HUES6 (cell line): ENCODE measurements around the gene UFD1.

Experiments
- H3K27ac ChIP-seq: 2 replicates; pipeline ENCODE4 v1.7.0; 2013; ENCODE audit warnings: low read depth, mild to moderate bottlenecking, low read length, inconsistent platforms
- H3K27me3 ChIP-seq: 2 replicates; pipeline ENCODE4 v1.6.1; 2013; ENCODE audit warnings: low read length; ENCODE audit not compliant: control insufficient read depth, insufficient read depth
- H3K36me3 ChIP-seq: 2 replicates; pipeline ENCODE4 v1.6.1; 2013; ENCODE audit warnings: low read length; ENCODE audit not compliant: control insufficient read depth, insufficient read depth
- H3K4me1 ChIP-seq: 2 replicates; pipeline ENCODE4 v1.6.1; 2013; ENCODE audit warnings: low read length; ENCODE audit not compliant: control insufficient read depth, insufficient read depth
- H3K4me3 ChIP-seq: 2 replicates; pipeline ENCODE4 v1.5.1; 2013; ENCODE audit warnings: low read depth, low read length
- H3K9ac ChIP-seq: one replicate; pipeline ENCODE4 v1.6.1; 2013; ENCODE audit warnings: mild to moderate bottlenecking, low read length
- H3K9me3 ChIP-seq: 2 replicates; pipeline ENCODE4 v1.6.1; 2013; ENCODE audit warnings: low read depth, low read length; ENCODE audit not compliant: control insufficient read depth, insufficient read depth

Gene UFD1

GRCh38 chr22:19478045-19478900, 720 bp downstream of the UFD1 start:
- H3K4me3 ChIP-seq, result peak overlapping the region; percentile 97
- H3K36me3 ChIP-seq, result peaks cover 34% of the 10 kb centered on the region
- peak overlapping the region; percentile 100; the same call in 1 of the 2 replicates for H3K27ac ChIP-seq
- H3K9me3 ChIP-seq, result no peaks in the 10 kb centered on the region
- H3K9ac ChIP-seq, result peak overlapping the region; percentile 100
- H3K27me3 ChIP-seq, result no peaks in the 10 kb centered on the region
- H3K4me1 ChIP-seq, result peaks cover 7% of the 10 kb centered on the region

GRCh38 chr22:19477321-19478044, 1.5 kb downstream of the UFD1 start:
- H3K4me3 ChIP-seq, result peak overlapping the region; percentile 97
- peak overlapping the region; percentile 100 for H3K9ac ChIP-seq
- no peaks in the 10 kb centered on the region for H3K27me3 ChIP-seq
- peaks cover 7% of the 10 kb centered on the region for H3K4me1 ChIP-seq
- no peak overlapping the region for H3K27ac ChIP-seq
- no peaks in the 10 kb centered on the region for H3K9me3 ChIP-seq
- peaks cover 36% of the 10 kb centered on the region for H3K36me3 ChIP-seq

GRCh38 chr22:19476023-19476422, 3.0 kb downstream of the UFD1 start:
- Histone ChIP-seq H3K27ac (no peak overlapping the region), H3K36me3 (peaks cover 44% of the 10 kb centered on the region), H3K4me3 (no peak overlapping the region), H3K27me3 (no peaks in the 10 kb centered on the region), H3K4me1 (peaks cover 7% of the 10 kb centered on the region), H3K9ac (no peak overlapping the region), H3K9me3 (no peaks in the 10 kb centered on the region)

- H3K9me3 ChIP-seq, result no peaks in the 10 kb centered on the region
- peaks cover 7% of the 10 kb centered on the region for H3K4me1 ChIP-seq
- H3K27me3 ChIP-seq, result no peaks in the 10 kb centered on the region
- H3K27ac ChIP-seq, result no peak overlapping the region
- H3K36me3 ChIP-seq, result peaks cover 69% of the 10 kb centered on the region
- H3K4me3 ChIP-seq, result no peak overlapping the region
- no peak overlapping the region for H3K9ac ChIP-seq
These were observed 5.4 kb downstream of the UFD1 start for GRCh38 chr22:19473578-19473977.

GRCh38 chr22:19472233-19472632, 6.8 kb downstream of the UFD1 start:
- Histone ChIP-seq H3K27me3 (no peaks in the 10 kb centered on the region), H3K36me3 (peaks cover 82% of the 10 kb centered on the region), H3K27ac (no peak overlapping the region), H3K4me3 (no peak overlapping the region), H3K9ac (no peak overlapping the region), H3K9me3 (no peaks in the 10 kb centered on the region), H3K4me1 (no peaks in the 10 kb centered on the region)

GRCh38 chr22:19471572-19471971, 7.4 kb downstream of the UFD1 start:
- Histone ChIP-seq H3K4me1 (no peaks in the 10 kb centered on the region), H3K36me3 (peaks cover 89% of the 10 kb centered on the region), H3K9ac (no peak overlapping the region), H3K27me3 (no peaks in the 10 kb centered on the region), H3K9me3 (no peaks in the 10 kb centered on the region), H3K4me3 (no peak overlapping the region), H3K27ac (no peak overlapping the region)

GRCh38 chr22:19470010-19470409, 9.0 kb downstream of the UFD1 start:
- no peaks in the 10 kb centered on the region for H3K4me1 ChIP-seq
- no peak overlapping the region for H3K4me3 ChIP-seq
- H3K9me3 ChIP-seq, result no peaks in the 10 kb centered on the region
- H3K27ac ChIP-seq, result no peak overlapping the region
- H3K36me3 ChIP-seq, result peaks cover 94% of the 10 kb centered on the region
- H3K9ac ChIP-seq, result no peak overlapping the region
- no peaks in the 10 kb centered on the region for H3K27me3 ChIP-seq

GRCh38 chr22:19469421-19469820, 9.6 kb downstream of the UFD1 start:
- H3K4me1 ChIP-seq, result no peaks in the 10 kb centered on the region
- H3K9ac ChIP-seq, result no peak overlapping the region
- H3K27me3 ChIP-seq, result no peaks in the 10 kb centered on the region
- H3K27ac ChIP-seq, result no peak overlapping the region
- no peaks in the 10 kb centered on the region for H3K9me3 ChIP-seq
- no peak overlapping the region for H3K4me3 ChIP-seq
- peaks cover 96% of the 10 kb centered on the region for H3K36me3 ChIP-seq

- H3K9me3 ChIP-seq, result no peaks in the 10 kb centered on the region
- H3K4me3 ChIP-seq, result no peak overlapping the region
- H3K4me1 ChIP-seq, result no peaks in the 10 kb centered on the region
- peaks cover 98% of the 10 kb centered on the region for H3K36me3 ChIP-seq
- H3K9ac ChIP-seq, result no peak overlapping the region
- no peak overlapping the region for H3K27ac ChIP-seq
- no peaks in the 10 kb centered on the region for H3K27me3 ChIP-seq
These were observed 11.1 kb downstream of the UFD1 start for GRCh38 chr22:19467912-19468311.

- no peaks in the 10 kb centered on the region for H3K4me1 ChIP-seq
- H3K9me3 ChIP-seq, result no peaks in the 10 kb centered on the region
- H3K4me3 ChIP-seq, result no peak overlapping the region
- peaks cover 97% of the 10 kb centered on the region for H3K36me3 ChIP-seq
- no peak overlapping the region for H3K9ac ChIP-seq
- no peaks in the 10 kb centered on the region for H3K27me3 ChIP-seq
- no peak overlapping the region for H3K27ac ChIP-seq
These were observed 11.9 kb downstream of the UFD1 start for GRCh38 chr22:19466848-19467752.
